H9 (cell line): ENCODE data around the gene SLC47A1. TPM values are rescaled to one million over a fixed set of nuclear protein-coding genes. Genes with fewer than 3 reads are reported as not detected.

Experiments used
- DNase-seq: peaks from one replicate; pipeline ENCODE4 v3.0.0-alpha.2; 2017
- H2AFZ ChIP-seq: one replicate; pipeline ENCODE4 v1.6.1; 2013; ENCODE audit warnings: mild to moderate bottlenecking, low read length, control low read depth, moderate library complexity
- H2AK5ac ChIP-seq: 2 replicates; pipeline ENCODE4 v1.6.1; 2013; ENCODE audit warnings: low read length, control low read depth, mixed read lengths; ENCODE audit not compliant: insufficient read length
- H2BK120ac ChIP-seq: one replicate; pipeline ENCODE4 v1.6.1; 2013; ENCODE audit warnings: low read depth, mild to moderate bottlenecking, low read length, control low read depth, inconsistent platforms; ENCODE audit not compliant: poor library complexity, severe bottlenecking
- H2BK12ac ChIP-seq: 2 replicates; pipeline ENCODE4 v1.6.1; 2013; ENCODE audit warnings: low read length, control low read depth, mixed read lengths, low read depth; ENCODE audit not compliant: insufficient read length
- H2BK15ac ChIP-seq: 2 replicates; pipeline ENCODE4 v1.6.1; 2013; ENCODE audit warnings: low read depth, low read length, control low read depth
- H2BK20ac ChIP-seq: one replicate; pipeline ENCODE4 v1.6.1; 2013; ENCODE audit warnings: low read depth, mild to moderate bottlenecking, low read length, control low read depth, inconsistent platforms; ENCODE audit not compliant: poor library complexity, severe bottlenecking
- H2BK5ac ChIP-seq: 2 replicates; pipeline ENCODE4 v1.6.1; 2013; ENCODE audit warnings: low read length, control low read depth, mixed read lengths; ENCODE audit not compliant: insufficient read length
- H3K14ac ChIP-seq: 2 replicates; pipeline ENCODE4 v1.6.1; 2013; ENCODE audit warnings: low read length, control low read depth; ENCODE audit not compliant: insufficient read depth
- H3K18ac ChIP-seq: 2 replicates; pipeline ENCODE4 v1.6.1; 2013; ENCODE audit warnings: low read depth, mild to moderate bottlenecking, mixed read lengths, low read length, control low read depth; ENCODE audit not compliant: insufficient read length
- H3K23ac ChIP-seq: 2 replicates; pipeline ENCODE4 v1.6.1; 2013; ENCODE audit warnings: low read length, control low read depth, mixed read lengths, low read depth; ENCODE audit not compliant: insufficient read length
- H3K23me2 ChIP-seq: 2 replicates; pipeline ENCODE4 v1.6.1; 2013; ENCODE audit warnings: low read depth, mild to moderate bottlenecking, mixed read lengths, low read length, control low read depth; ENCODE audit not compliant: insufficient read length, poor library complexity, severe bottlenecking
- H3K27ac ChIP-seq: 2 replicates; pipeline ENCODE4 v1.5.1; 2013; ENCODE audit warnings: low read length, control low read depth, mixed read lengths, low read depth; ENCODE audit not compliant: insufficient read length
- H3K27me3 ChIP-seq: 2 replicates; pipeline ENCODE4 v1.6.1; 2013; ENCODE audit warnings: low read length, control low read depth, inconsistent platforms; ENCODE audit not compliant: insufficient read depth
- H3K4ac ChIP-seq: 2 replicates; pipeline ENCODE4 v1.6.1; 2013; ENCODE audit warnings: low read depth, mild to moderate bottlenecking, control low read depth, inconsistent platforms, low read length, moderate library complexity
- H3K4me1 ChIP-seq: 2 replicates; pipeline ENCODE4 v1.6.1; 2013; ENCODE audit warnings: low read length, control low read depth, inconsistent platforms; ENCODE audit not compliant: insufficient read depth
- H3K4me2 ChIP-seq: 2 replicates; pipeline ENCODE4 v1.6.1; 2013; ENCODE audit warnings: low read length, control low read depth, mixed read lengths; ENCODE audit not compliant: insufficient read length, insufficient read depth
- H3K56ac ChIP-seq: 2 replicates; pipeline ENCODE4 v1.6.1; 2013; ENCODE audit warnings: low read depth, mild to moderate bottlenecking, mixed read lengths, low read length, control low read depth; ENCODE audit not compliant: insufficient read length
- H3K79me1 ChIP-seq: 2 replicates; pipeline ENCODE4 v1.6.1; 2013; ENCODE audit warnings: low read depth, mild to moderate bottlenecking, moderate library complexity, low read length, control low read depth, inconsistent platforms; ENCODE audit not compliant: insufficient read depth, poor library complexity, severe bottlenecking
- H3K79me2 ChIP-seq: 2 replicates; pipeline ENCODE4 v1.6.1; 2013; ENCODE audit warnings: low read length, control low read depth, inconsistent platforms; ENCODE audit not compliant: insufficient read depth
- H3K9ac ChIP-seq: 2 replicates; pipeline ENCODE4 v1.6.1; 2013; ENCODE audit warnings: low read length, control low read depth, mixed read lengths; ENCODE audit not compliant: insufficient read length; ENCODE audit errors: extremely low read depth
- H3K9me3 ChIP-seq: one replicate; pipeline ENCODE4 v1.6.1; 2013; ENCODE audit warnings: low read depth, low read length, inconsistent platforms; ENCODE audit not compliant: control insufficient read depth
- H3T11ph ChIP-seq: one replicate; pipeline ENCODE4 v1.6.1; 2013; ENCODE audit warnings: mild to moderate bottlenecking, low read length, control low read depth, inconsistent platforms
- H4K20me1 ChIP-seq: one replicate; pipeline ENCODE4 v1.6.1; 2013; ENCODE audit not compliant: control insufficient read depth, insufficient read length, insufficient read depth
- H4K5ac ChIP-seq: 2 replicates; pipeline ENCODE4 v1.6.1; 2013; ENCODE audit warnings: low read depth, mild to moderate bottlenecking, mixed read lengths, low read length, control low read depth; ENCODE audit not compliant: insufficient read length
- H4K8ac ChIP-seq: replicated peaks from 2 replicates; pipeline ENCODE4 v1.6.1; 2013; ENCODE audit warnings: low read length, control low read depth, mixed read lengths, low read depth; ENCODE audit not compliant: insufficient read length
- H4K91ac ChIP-seq: 2 replicates; pipeline ENCODE4 v1.6.1; 2013; ENCODE audit warnings: low read depth, mild to moderate bottlenecking, moderate library complexity, mixed read lengths, low read length, control low read depth; ENCODE audit not compliant: insufficient read length
- H3K27ac Mint-ChIP-seq, 3 experiments: 2 replicates in 2 of 3; 3 replicates in 1 of 3; pipeline ENCODE4 v1.8.0; 2020 to 2021; ENCODE audit warnings: mixed read lengths in 3 of 3, mild to moderate bottlenecking in 1 of 3, moderate library complexity in 1 of 3
- H3K27me3 Mint-ChIP-seq: 2 replicates; pipeline ENCODE4 v1.8.0; 2021; ENCODE audit warnings: low read depth, mild to moderate bottlenecking, moderate library complexity, mixed read lengths
- H3K36me3 Mint-ChIP-seq, 3 experiments: 2 replicates in 2 of 3; 3 replicates in 1 of 3; pipeline ENCODE4 v1.8.0; 2020 to 2021; ENCODE audit warnings: low read depth in 3 of 3, mixed read lengths in 3 of 3; ENCODE audit not compliant: insufficient read depth in 1 of 3
- H3K4me1 Mint-ChIP-seq, 2 experiments: 2 replicates each; pipeline ENCODE4 v1.8.0; 2020; ENCODE audit warnings: mixed read lengths in 2 of 2
- H3K4me3 Mint-ChIP-seq, 2 experiments: 2 replicates in 1 of 2; 3 replicates in 1 of 2; pipeline ENCODE4 v1.8.0; 2020 to 2021; ENCODE audit warnings: mild to moderate bottlenecking in 2 of 2, mixed read lengths in 2 of 2, moderate library complexity in 1 of 2
- H3K9me3 Mint-ChIP-seq, 2 experiments: 2 replicates in 1 of 2; 3 replicates in 1 of 2; pipeline ENCODE4 v1.8.0; 2020; ENCODE audit warnings: mild to moderate bottlenecking in 2 of 2, mixed read lengths in 2 of 2, moderate library complexity in 1 of 2
- WGBS: extraction: QIAGEN DNeasy Blood & Tissue Kit; methylation state at CpG from one replicate; pipeline ENCODE4 v1.1.7; 2013; ENCODE audit warnings: missing lambda C conversion rate, low lambda C conversion rate, mixed read lengths; ENCODE audit not compliant: insufficient read length; ENCODE audit errors: extremely low coverage; 5-methylcytosine and 5-hydroxymethylcytosine counted together
- total RNA-seq: library from RNA; stranded (reverse); gene quantifications from 2 replicates; pipeline ENCODE4 v1.2.1, GENCODE V29; 2021
- TF ChIP-seq, protein P1 (sequence below): fragments of 200-600 bp; sonication (generic); conservative IDR thresholded peaks from 3 replicates; pipeline ENCODE4 v1.8.0; 2021; ENCODE audit warnings: antibody characterized with exemption, mild to moderate bottlenecking

SLC47A1 gene
- total RNA-seq, 1 experiment from 2014 or later, result 4.0 TPM

DNA sequence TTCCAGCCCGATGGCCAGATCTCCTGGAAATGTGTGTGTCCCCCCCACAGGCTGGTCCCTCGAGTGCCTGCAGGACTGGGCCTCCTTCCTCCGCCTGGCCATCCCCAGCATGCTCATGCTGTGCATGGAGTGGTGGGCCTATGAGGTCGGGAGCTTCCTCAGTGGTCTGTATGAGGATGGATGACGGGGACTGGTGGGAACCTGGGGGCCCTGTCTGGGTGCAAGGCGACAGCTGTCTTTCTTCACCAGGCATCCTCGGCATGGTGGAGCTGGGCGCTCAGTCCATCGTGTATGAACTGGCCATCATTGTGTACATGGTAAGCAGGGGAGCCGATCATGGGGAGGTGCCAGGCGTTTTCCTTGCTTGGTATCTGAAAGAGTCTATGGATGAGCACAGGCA, 22.1 kb downstream of the SLC47A1 start:
- WGBS, result no CpG with 5 or more reads among the region's 11 CpGs
- no peaks in the 10 kb centered on the region for H3K79me1 ChIP-seq
- no peak overlapping the region for H3K9ac ChIP-seq
- H3K4me1 Mint-ChIP-seq, result peaks cover 8% of the 10 kb centered on the region in 2 experiments
- H4K91ac ChIP-seq, result no peak overlapping the region
- no peak overlapping the region for H4K8ac ChIP-seq
- no peak overlapping the region for H2BK120ac ChIP-seq
- no peak for DNase-seq
- no peaks in the 10 kb centered on the region for H3K9me3 ChIP-seq
- no peak overlapping the region for H3K4ac ChIP-seq
- H2BK15ac ChIP-seq, result no peak overlapping the region
- H2BK5ac ChIP-seq, result no peak overlapping the region
- TF ChIP-seq, protein P1, sequence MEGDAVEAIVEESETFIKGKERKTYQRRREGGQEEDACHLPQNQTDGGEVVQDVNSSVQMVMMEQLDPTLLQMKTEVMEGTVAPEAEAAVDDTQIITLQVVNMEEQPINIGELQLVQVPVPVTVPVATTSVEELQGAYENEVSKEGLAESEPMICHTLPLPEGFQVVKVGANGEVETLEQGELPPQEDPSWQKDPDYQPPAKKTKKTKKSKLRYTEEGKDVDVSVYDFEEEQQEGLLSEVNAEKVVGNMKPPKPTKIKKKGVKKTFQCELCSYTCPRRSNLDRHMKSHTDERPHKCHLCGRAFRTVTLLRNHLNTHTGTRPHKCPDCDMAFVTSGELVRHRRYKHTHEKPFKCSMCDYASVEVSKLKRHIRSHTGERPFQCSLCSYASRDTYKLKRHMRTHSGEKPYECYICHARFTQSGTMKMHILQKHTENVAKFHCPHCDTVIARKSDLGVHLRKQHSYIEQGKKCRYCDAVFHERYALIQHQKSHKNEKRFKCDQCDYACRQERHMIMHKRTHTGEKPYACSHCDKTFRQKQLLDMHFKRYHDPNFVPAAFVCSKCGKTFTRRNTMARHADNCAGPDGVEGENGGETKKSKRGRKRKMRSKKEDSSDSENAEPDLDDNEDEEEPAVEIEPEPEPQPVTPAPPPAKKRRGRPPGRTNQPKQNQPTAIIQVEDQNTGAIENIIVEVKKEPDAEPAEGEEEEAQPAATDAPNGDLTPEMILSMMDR, result no peak
- no peak overlapping the region for H3T11ph ChIP-seq
- no peak overlapping the region for H4K5ac ChIP-seq
- H2AK5ac ChIP-seq, result no peak overlapping the region
- no peak overlapping the region for H3K14ac ChIP-seq
- H3K18ac ChIP-seq, result no peak overlapping the region
- H3K56ac ChIP-seq, result no peak overlapping the region
- no peaks in the 10 kb centered on the region for H3K23me2 ChIP-seq
- H3K79me2 ChIP-seq, result no peaks in the 10 kb centered on the region
- H3K27me3 Mint-ChIP-seq, result peaks cover 4% of the 10 kb centered on the region
- no peak overlapping the region for H3K4me3 Mint-ChIP-seq
- no peaks in the 10 kb centered on the region; the same call in 1 of the 2 replicates for H3K4me1 ChIP-seq
- H2BK20ac ChIP-seq, result no peak overlapping the region
- no peak overlapping the region for H3K27ac Mint-ChIP-seq
- no peak overlapping the region for H3K27ac ChIP-seq
- peaks cover 0 to 6% (median 4%) of the 10 kb centered on the region in 3 experiments; a peak in 4 of 7 replicates for H3K36me3 Mint-ChIP-seq
- no peak overlapping the region for H3K4me2 ChIP-seq
- no peak overlapping the region for H2BK12ac ChIP-seq
- H3K27me3 ChIP-seq, result no peaks in the 10 kb centered on the region
- H3K23ac ChIP-seq, result no peak overlapping the region
- peaks cover 7 to 9% of the 10 kb centered on the region in 2 experiments; a peak in 4 of 5 replicates for H3K9me3 Mint-ChIP-seq
- no peaks in the 10 kb centered on the region for H4K20me1 ChIP-seq
- no peak overlapping the region for H2AFZ ChIP-seq
